A673 (cell line): Measurements from ENCODE around the gene EML6. TPM values are rescaled to one million over a fixed set of nuclear protein-coding genes. Genes with fewer than 3 reads are reported as not detected.

Experiments used
- BruUV-seq: library from RNA; stranded (reverse); fragments of 400-500 nt; replicated peaks from 2 replicates; lab custom pipeline; 2021; lab: Mats Ljungman, UMichigan
- CTCF ChIA-PET: fragments of 300-600 bp; sonication (Branson Sonifier 250); formaldehyde crosslinking; loops from one replicate; lab custom pipeline; 2022; ENCODE audit warnings: antibody characterized with exemption; lab: Charles Lee
- POLR2A ChIA-PET: fragments of 300-600 bp; sonication (Branson Sonifier 250); formaldehyde crosslinking; loops from one replicate; lab custom pipeline; 2022; ENCODE audit warnings: antibody characterized with exemption; ENCODE audit not compliant: low non-redundant PET; lab: Charles Lee
- DNase-seq: peaks from one replicate; pipeline ENCODE4 v3.0.0-alpha.2; 2015; ENCODE audit warnings: low spot score
- H3K27ac ChIP-seq: fragments of 200-600 bp; sonication (generic); 2 replicates; pipeline ENCODE4 v1.5.1; 2016; ENCODE audit warnings: mixed run types, low read depth, mild to moderate bottlenecking, mixed read lengths, antibody characterized with exemption, low read length; ENCODE audit not compliant: poor library complexity, severe bottlenecking
- H3K27me3 ChIP-seq: fragments of 200-600 bp; sonication (generic); replicated peaks from 2 replicates; pipeline ENCODE4 v1.6.1; 2017; ENCODE audit warnings: mixed run types, low read depth, mild to moderate bottlenecking, mixed read lengths, antibody characterized with exemption, low read length; ENCODE audit not compliant: insufficient read depth, poor library complexity
- H3K36me3 ChIP-seq: fragments of 200-600 bp; sonication (generic); 2 replicates; pipeline ENCODE4 v1.6.1; 2016; ENCODE audit warnings: mixed run types, mild to moderate bottlenecking, mixed read lengths, antibody characterized with exemption, low read length; ENCODE audit not compliant: insufficient read depth, poor library complexity, severe bottlenecking
- H3K4me1 ChIP-seq: fragments of 200-600 bp; sonication (generic); 2 replicates; pipeline ENCODE4 v1.6.1; 2017; ENCODE audit warnings: mixed run types, mild to moderate bottlenecking, mixed read lengths, antibody characterized with exemption, low read length; ENCODE audit not compliant: insufficient read depth, poor library complexity, severe bottlenecking
- H3K4me3 ChIP-seq: fragments of 200-600 bp; sonication (generic); 2 replicates; pipeline ENCODE4 v1.5.1; 2016; ENCODE audit warnings: low read depth, mixed run types, mild to moderate bottlenecking, mixed read lengths, low read length; ENCODE audit not compliant: poor library complexity, severe bottlenecking
- H3K9me3 ChIP-seq: fragments of 200-600 bp; sonication (generic); 2 replicates; pipeline ENCODE4 v1.6.1; 2016; ENCODE audit warnings: mixed run types, low read depth, mild to moderate bottlenecking, mixed read lengths, antibody characterized with exemption, low read length; ENCODE audit not compliant: poor library complexity, severe bottlenecking
- EZH2 ChIP-seq: fragments of 200-600 bp; sonication (generic); IDR thresholded peaks from 2 replicates; pipeline ENCODE4 v1.6.1; 2017; ENCODE audit warnings: borderline replicate concordance, low read depth, mild to moderate bottlenecking, mixed read lengths, antibody characterized with exemption, low read length; ENCODE audit not compliant: poor library complexity, severe bottlenecking
- intact Hi-C: fragments of 100-400 bp; cut with micrococcal nuclease; formaldehyde crosslinking; loops from one replicate; pipeline ENCODE4 v1.10.0; 2022; ENCODE audit not compliant: unreplicated experiment
- total RNA-seq: library from RNA; stranded (reverse); gene quantifications from 2 replicates; pipeline ENCODE4 v1.2.3, GENCODE V29; 2021
- TF ChIP-seq, protein P1 (sequence below): fragments of 300-800, 200-600 bp; sonication (generic); conservative IDR thresholded peaks from 2 replicates; pipeline ENCODE4 v1.5.1; 2017; ENCODE audit warnings: low read depth, mild to moderate bottlenecking, antibody characterized with exemption, low read length, moderate library complexity, mixed read lengths

The EML6 gene
- total RNA-seq, 1 experiment from 2014 or later, result 1.9 TPM

GRCh38 chr2:54725343-54726099, 2.1 kb downstream of the EML6 start:
- H3K4me3 ChIP-seq, result peak overlapping the region; percentile 65
- CTCF ChIA-PET, result interaction anchor here (0.6 kb wide), 1 partner anchor 20 kb away, joined by 3 read pairs; no protein-coding TSS in a partner anchor
- no peaks in the 10 kb centered on the region for H3K36me3 ChIP-seq
- POLR2A ChIA-PET, result no interaction called here
- peaks cover 24% of the 10 kb centered on the region for H3K27me3 ChIP-seq
- no TSS peak for BruUV-seq
- no peaks in the 10 kb centered on the region for H3K9me3 ChIP-seq
- intact Hi-C loops, result loop anchor here (10.0 kb wide), 1 partner anchor 289 kb away; no protein-coding TSS in a partner anchor
- TF ChIP-seq, protein P1, sequence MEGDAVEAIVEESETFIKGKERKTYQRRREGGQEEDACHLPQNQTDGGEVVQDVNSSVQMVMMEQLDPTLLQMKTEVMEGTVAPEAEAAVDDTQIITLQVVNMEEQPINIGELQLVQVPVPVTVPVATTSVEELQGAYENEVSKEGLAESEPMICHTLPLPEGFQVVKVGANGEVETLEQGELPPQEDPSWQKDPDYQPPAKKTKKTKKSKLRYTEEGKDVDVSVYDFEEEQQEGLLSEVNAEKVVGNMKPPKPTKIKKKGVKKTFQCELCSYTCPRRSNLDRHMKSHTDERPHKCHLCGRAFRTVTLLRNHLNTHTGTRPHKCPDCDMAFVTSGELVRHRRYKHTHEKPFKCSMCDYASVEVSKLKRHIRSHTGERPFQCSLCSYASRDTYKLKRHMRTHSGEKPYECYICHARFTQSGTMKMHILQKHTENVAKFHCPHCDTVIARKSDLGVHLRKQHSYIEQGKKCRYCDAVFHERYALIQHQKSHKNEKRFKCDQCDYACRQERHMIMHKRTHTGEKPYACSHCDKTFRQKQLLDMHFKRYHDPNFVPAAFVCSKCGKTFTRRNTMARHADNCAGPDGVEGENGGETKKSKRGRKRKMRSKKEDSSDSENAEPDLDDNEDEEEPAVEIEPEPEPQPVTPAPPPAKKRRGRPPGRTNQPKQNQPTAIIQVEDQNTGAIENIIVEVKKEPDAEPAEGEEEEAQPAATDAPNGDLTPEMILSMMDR, result no peak
- TF ChIP-seq EZH2, result no peak
- no peak overlapping the region for H3K27ac ChIP-seq
- DNase-seq, result no peak
- peaks cover 6% of the 10 kb centered on the region for H3K4me1 ChIP-seq

GRCh38 chr2:54726431-54726830, 3.0 kb downstream of the EML6 start:
- Histone ChIP-seq H3K4me1 (peaks cover 6% of the 10 kb centered on the region), H3K36me3 (no peaks in the 10 kb centered on the region), H3K4me3 (no peak overlapping the region), H3K27me3 (peaks cover 24% of the 10 kb centered on the region), H3K9me3 (no peaks in the 10 kb centered on the region), H3K27ac (no peak overlapping the region)
- intact Hi-C loops, result loop anchor here (10.0 kb wide), 1 partner anchor 288 kb away; no protein-coding TSS in a partner anchor
- no peak for TF ChIP-seq EZH2
- TF ChIP-seq, protein P1, result no peak
- ChIA-PET POLR2A (no interaction called here), CTCF (no interaction called here)
- no TSS peak for BruUV-seq
- DNase-seq, result no peak

- POLR2A ChIA-PET, result no interaction called here
- no TSS peak for BruUV-seq
Measured at GRCh38 chr2:54726940-54727339, 3.5 kb downstream of the EML6 start.

More at GRCh38 chr2:54726940-54727339, 3.5 kb downstream of the EML6 start:
- H3K36me3 ChIP-seq, result no peaks in the 10 kb centered on the region
- TF ChIP-seq, protein P1, result no peak
- no peak for TF ChIP-seq EZH2
- H3K4me1 ChIP-seq, result peaks cover 6% of the 10 kb centered on the region
- no peak overlapping the region for H3K4me3 ChIP-seq
- intact Hi-C loops, result loop anchor here (10.0 kb wide), 1 partner anchor 288 kb away; no protein-coding TSS in a partner anchor
- peaks cover 24% of the 10 kb centered on the region for H3K27me3 ChIP-seq
- CTCF ChIA-PET, result no interaction called here
- no peak overlapping the region for H3K27ac ChIP-seq
- H3K9me3 ChIP-seq, result no peaks in the 10 kb centered on the region
- no peak for DNase-seq
